B cell (primary cell): Measurements from ENCODE around the gene KNSTRN.

Experiments used
- EZH2 ChIP-seq: IDR thresholded peaks from 2 replicates; pipeline ENCODE4 v1.6.1; 2012; ENCODE audit warnings: borderline replicate concordance, low read depth, mild to moderate bottlenecking, moderate library complexity, low read length; ENCODE audit not compliant: insufficient read depth, poor library complexity, severe bottlenecking
- TF ChIP-seq, protein P1 (sequence below): fragments of 200-600 bp; IDR thresholded peaks from one replicate; pipeline ENCODE4 v1.8.0; 2022; ENCODE audit warnings: antibody characterized with exemption, mild to moderate bottlenecking

DNA sequence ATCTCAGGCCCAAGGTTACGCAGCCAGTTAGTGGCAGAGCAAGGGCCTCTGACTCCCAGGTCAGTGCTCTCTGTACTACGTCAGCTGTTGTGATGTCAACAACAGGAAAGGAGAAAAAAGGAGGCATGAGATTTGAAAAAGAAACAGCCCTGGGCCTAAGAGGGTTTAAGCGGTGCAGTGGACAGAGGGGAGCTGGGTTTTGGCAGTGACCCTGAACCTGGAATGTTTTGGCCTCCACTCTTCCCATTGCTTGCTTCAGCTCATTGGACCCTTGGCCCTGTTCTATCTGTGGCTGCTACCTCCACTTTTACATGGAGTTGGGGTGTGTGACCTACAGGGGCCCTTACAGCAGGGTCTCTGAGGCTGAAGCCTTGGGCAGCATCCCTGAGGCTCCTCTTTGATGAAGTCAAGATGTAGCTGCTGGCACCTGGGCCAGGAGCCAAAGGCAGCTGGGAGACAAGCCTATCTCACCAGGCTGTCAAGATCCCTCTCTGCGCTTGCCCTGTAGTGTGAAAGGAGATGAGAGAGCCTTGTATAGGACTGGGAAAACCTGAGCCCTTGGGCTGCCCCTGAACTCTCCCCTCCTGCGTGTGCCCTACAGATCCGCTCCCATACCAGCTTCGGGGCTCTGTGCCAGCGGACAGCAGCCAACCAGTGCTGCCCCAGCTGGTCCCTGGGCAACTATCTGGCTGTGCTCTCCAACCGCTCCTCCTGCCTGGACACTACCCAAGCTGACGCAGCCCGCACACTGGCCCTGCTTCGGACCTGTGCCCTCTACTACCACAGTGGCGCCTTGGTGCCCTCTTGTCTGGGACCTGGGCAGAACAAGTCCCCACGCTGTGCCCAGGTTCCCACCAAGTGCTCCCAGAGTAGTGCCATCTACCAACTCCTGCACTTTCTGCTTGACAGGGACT, 15.8 kb upstream of the KNSTRN start:
- TF ChIP-seq, protein P1, sequence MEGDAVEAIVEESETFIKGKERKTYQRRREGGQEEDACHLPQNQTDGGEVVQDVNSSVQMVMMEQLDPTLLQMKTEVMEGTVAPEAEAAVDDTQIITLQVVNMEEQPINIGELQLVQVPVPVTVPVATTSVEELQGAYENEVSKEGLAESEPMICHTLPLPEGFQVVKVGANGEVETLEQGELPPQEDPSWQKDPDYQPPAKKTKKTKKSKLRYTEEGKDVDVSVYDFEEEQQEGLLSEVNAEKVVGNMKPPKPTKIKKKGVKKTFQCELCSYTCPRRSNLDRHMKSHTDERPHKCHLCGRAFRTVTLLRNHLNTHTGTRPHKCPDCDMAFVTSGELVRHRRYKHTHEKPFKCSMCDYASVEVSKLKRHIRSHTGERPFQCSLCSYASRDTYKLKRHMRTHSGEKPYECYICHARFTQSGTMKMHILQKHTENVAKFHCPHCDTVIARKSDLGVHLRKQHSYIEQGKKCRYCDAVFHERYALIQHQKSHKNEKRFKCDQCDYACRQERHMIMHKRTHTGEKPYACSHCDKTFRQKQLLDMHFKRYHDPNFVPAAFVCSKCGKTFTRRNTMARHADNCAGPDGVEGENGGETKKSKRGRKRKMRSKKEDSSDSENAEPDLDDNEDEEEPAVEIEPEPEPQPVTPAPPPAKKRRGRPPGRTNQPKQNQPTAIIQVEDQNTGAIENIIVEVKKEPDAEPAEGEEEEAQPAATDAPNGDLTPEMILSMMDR: no peak
- no peak for TF ChIP-seq EZH2
